SU-DHL-6 (cell line): ENCODE results near the gene RSPRY1.

Source experiments
- H2AFZ ChIP-seq: fragments of 200-600 bp; sonication (generic); 2 replicates; pipeline ENCODE4 v1.6.1; 2014; ENCODE audit warnings: low read depth, mild to moderate bottlenecking, moderate library complexity, mixed read lengths, antibody characterized with exemption, low read length; ENCODE audit not compliant: severe bottlenecking
- H3F3A ChIP-seq: fragments of 200-600 bp; shearing (Covaris generic); 2 replicates; pipeline ENCODE4 v1.6.0; 2016; ENCODE audit warnings: antibody characterized with exemption, mild to moderate bottlenecking; ENCODE audit not compliant: insufficient read depth
- H3K27ac ChIP-seq: fragments of 200-600 bp; sonication (generic); 2 replicates; pipeline ENCODE4 v1.5.1; 2016; ENCODE audit warnings: low read depth, mild to moderate bottlenecking, low read length, moderate library complexity, mixed read lengths
- H3K27me3 ChIP-seq: fragments of 200-600 bp; sonication (generic), shearing (Covaris generic); 2 replicates; pipeline ENCODE4 v1.6.0; 2014; ENCODE audit warnings: mild to moderate bottlenecking, low read length
- H3K36me3 ChIP-seq: fragments of 200-600 bp; sonication (generic); 2 replicates; pipeline ENCODE4 v1.6.1; 2014; ENCODE audit warnings: mild to moderate bottlenecking, low read length, mixed read lengths
- H3K4me2 ChIP-seq: fragments of 300-600, 200-600 bp; shearing (Covaris generic), sonication (generic); 2 replicates; pipeline ENCODE4 v1.6.0; 2014; ENCODE audit warnings: low read length, low read depth, mild to moderate bottlenecking; ENCODE audit not compliant: poor library complexity, severe bottlenecking
- H3K4me3 ChIP-seq: fragments of 200-600 bp; sonication (generic); 2 replicates; pipeline ENCODE4 v1.5.1; 2014; ENCODE audit warnings: antibody characterized with exemption, low read length, mild to moderate bottlenecking, mixed read lengths; ENCODE audit not compliant: insufficient read depth, poor library complexity, severe bottlenecking
- H3K79me2 ChIP-seq: fragments of 200-600 bp; sonication (generic); 2 replicates; pipeline ENCODE4 v1.6.1; 2014; ENCODE audit warnings: mild to moderate bottlenecking, low read length, moderate library complexity; ENCODE audit not compliant: insufficient read depth
- H3K9ac ChIP-seq: fragments of 200-600 bp; sonication (generic); 2 replicates; pipeline ENCODE4 v1.7.0; 2014; ENCODE audit warnings: mild to moderate bottlenecking, low read length
- H3K9me2 ChIP-seq: fragments of 200-600 bp; sonication (generic); replicated peaks from 2 replicates; pipeline ENCODE4 v1.6.1; 2014; ENCODE audit warnings: low read length; ENCODE audit not compliant: insufficient read depth
- H3K9me3 ChIP-seq: fragments of 200-600 bp; sonication (generic); 2 replicates; pipeline ENCODE4 v1.6.1; 2014; ENCODE audit warnings: low read length, mixed read lengths; ENCODE audit not compliant: insufficient read depth
- H4K20me1 ChIP-seq: fragments of 200-600 bp; sonication (generic); 2 replicates; pipeline ENCODE4 v1.6.1; 2014; ENCODE audit warnings: low read depth, mild to moderate bottlenecking, antibody characterized with exemption, low read length, moderate library complexity, mixed read lengths
- EZH2phosphoT487 ChIP-seq: fragments of 200-600 bp; sonication (generic), shearing (Covaris generic); conservative IDR thresholded peaks from 2 replicates; pipeline ENCODE4 v1.6.1; 2018; ENCODE audit warnings: mild to moderate bottlenecking, antibody characterized with exemption, low read length, moderate library complexity, mixed read lengths
- TF ChIP-seq, protein P1 (sequence below): fragments of 200-600 bp; sonication (generic); IDR thresholded peaks from one replicate; pipeline ENCODE4 v1.5.1; 2017; ENCODE audit warnings: antibody characterized with exemption, mild to moderate bottlenecking, low read length, moderate library complexity; ENCODE audit not compliant: insufficient read depth, poor library complexity, severe bottlenecking

RSPRY1 gene

DNA sequence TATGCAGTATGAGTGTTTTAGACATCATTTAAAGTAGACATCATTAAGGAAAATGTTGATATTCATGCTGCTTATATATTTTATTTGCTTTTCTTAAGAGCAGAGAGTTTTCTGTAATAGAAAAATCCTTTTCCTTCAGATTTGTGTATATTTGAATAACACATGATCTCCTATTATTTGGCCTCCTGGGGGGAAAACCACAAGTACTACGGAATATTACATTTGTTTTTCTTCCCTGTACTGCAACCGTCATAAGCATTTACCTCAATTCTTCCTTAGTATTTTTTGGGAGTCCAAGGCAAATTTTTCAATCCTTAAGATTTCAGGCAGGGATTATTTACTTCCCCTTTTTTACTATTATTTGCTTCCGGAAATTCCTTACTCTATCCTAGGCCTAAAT lies 6.0 kb downstream of the RSPRY1 start:
- Histone ChIP-seq H3K27ac (no peak overlapping the region), H3K4me3 (no peak overlapping the region), H3K9me2 (no peaks in the 10 kb centered on the region), H3K27me3 (no peaks in the 10 kb centered on the region), H3K9me3 (no peaks in the 10 kb centered on the region), H3K79me2 (peaks cover 71% of the 10 kb centered on the region), H3K36me3 (no peaks in the 10 kb centered on the region), H3K9ac (no peak overlapping the region), H3K4me2 (no peak overlapping the region), H4K20me1 (peaks cover 5% of the 10 kb centered on the region; the same call in 1 of the 2 replicates), H2AFZ (no peak overlapping the region), H3F3A (no peaks in the 10 kb centered on the region)
- TF ChIP-seq EZH2phosphoT487: no peak

DNA sequence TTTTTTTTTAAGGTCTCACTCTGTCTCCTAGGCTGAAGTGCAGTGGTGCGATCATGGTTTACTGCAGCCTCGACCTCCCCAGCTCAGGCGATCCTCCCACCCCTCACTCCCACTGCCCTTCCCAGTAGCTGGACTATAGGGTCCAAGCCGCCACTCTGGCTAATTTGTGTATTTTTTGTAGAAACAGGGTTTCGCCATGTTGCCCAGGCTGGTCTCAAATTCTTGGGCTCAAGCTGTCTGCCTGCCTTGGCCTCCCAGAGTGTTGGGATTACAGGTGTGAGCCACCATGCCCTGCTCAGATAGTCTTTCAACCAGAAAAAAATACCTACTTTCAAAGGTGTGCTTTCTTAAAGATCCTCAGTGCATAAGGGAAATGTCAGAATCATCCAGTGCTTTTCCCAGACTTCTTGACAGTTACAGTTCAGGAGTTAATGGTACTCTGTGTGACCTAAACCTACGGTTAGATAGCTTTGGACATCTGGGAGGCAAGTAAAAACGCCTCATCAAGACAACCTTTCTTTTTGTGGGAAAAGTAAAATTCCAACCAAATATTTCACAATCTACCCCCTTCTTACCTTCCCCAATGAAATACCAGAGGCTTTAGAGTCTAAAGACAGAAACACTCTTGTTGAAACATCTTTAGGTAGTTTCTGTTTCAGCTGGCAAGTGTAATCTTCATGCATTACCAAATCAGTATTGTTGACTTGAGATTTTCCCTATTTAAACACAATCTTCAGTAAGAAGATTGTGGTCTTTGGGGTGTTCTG lies 6.8 kb downstream of the RSPRY1 start:
- peaks cover 5% of the 10 kb centered on the region; the same call in 1 of the 2 replicates for H4K20me1 ChIP-seq
- H2AFZ ChIP-seq: no peak overlapping the region
- peaks cover 66% of the 10 kb centered on the region for H3K79me2 ChIP-seq
- no peaks in the 10 kb centered on the region for H3F3A ChIP-seq
- H3K36me3 ChIP-seq: no peaks in the 10 kb centered on the region
- H3K27me3 ChIP-seq: no peaks in the 10 kb centered on the region
- H3K9me2 ChIP-seq: no peaks in the 10 kb centered on the region
- TF ChIP-seq, protein P1, sequence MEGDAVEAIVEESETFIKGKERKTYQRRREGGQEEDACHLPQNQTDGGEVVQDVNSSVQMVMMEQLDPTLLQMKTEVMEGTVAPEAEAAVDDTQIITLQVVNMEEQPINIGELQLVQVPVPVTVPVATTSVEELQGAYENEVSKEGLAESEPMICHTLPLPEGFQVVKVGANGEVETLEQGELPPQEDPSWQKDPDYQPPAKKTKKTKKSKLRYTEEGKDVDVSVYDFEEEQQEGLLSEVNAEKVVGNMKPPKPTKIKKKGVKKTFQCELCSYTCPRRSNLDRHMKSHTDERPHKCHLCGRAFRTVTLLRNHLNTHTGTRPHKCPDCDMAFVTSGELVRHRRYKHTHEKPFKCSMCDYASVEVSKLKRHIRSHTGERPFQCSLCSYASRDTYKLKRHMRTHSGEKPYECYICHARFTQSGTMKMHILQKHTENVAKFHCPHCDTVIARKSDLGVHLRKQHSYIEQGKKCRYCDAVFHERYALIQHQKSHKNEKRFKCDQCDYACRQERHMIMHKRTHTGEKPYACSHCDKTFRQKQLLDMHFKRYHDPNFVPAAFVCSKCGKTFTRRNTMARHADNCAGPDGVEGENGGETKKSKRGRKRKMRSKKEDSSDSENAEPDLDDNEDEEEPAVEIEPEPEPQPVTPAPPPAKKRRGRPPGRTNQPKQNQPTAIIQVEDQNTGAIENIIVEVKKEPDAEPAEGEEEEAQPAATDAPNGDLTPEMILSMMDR: no peak
- no peak for TF ChIP-seq EZH2phosphoT487
- H3K4me2 ChIP-seq: no peak overlapping the region
- H3K27ac ChIP-seq: no peak overlapping the region
- no peaks in the 10 kb centered on the region for H3K9me3 ChIP-seq
- no peak overlapping the region for H3K9ac ChIP-seq
- H3K4me3 ChIP-seq: no peak overlapping the region

DNA sequence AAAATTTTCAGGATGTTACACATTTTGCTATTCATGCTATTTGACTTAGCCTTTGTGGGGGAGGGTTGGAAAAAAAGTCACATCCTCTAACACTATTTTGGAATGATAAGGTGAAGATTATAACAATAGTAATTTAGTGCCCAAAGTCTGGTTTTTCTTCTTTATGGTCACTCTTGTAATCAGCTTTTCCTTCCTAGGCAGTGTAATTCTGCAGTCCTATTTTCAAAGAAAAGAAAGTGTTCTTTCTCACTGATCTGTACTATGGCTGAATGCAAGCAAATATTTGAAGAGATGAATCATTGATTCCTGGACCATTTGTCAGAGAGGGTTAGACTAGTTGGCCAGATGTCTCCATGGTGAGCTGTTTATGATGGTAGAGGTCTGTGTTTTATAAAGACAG lies 8.4 kb downstream of the RSPRY1 start:
- Histone ChIP-seq H3K4me2 (no peak overlapping the region), H3K79me2 (peaks cover 55% of the 10 kb centered on the region), H4K20me1 (peaks cover 5% of the 10 kb centered on the region; the same call in 1 of the 2 replicates), H3K9me3 (no peaks in the 10 kb centered on the region), H3F3A (no peaks in the 10 kb centered on the region), H3K9me2 (no peaks in the 10 kb centered on the region), H3K9ac (no peak overlapping the region), H3K4me3 (no peak overlapping the region), H3K36me3 (no peaks in the 10 kb centered on the region), H3K27me3 (no peaks in the 10 kb centered on the region), H2AFZ (no peak overlapping the region), H3K27ac (no peak overlapping the region)
- no peak for TF ChIP-seq EZH2phosphoT487
- TF ChIP-seq, protein P1: no peak

DNA sequence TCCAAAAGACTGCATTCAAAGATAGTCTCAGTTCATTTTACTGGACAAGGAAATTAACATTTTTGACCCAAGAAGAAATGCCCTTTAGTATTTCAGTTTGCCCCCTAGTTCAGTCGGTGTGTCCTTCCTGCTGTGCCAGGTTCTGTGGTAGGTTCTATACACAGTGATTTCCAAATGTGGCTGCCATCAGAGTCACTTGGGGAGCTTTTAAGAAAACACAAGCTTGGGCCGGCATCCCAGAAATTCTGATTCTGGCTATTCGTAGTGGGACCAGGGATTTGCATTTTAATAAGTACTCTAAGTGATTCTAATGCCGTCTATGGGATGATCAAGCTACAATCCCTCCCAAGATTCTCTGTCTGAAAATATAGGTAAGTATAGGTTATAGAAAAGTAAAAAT lies 10.2 kb downstream of the RSPRY1 start:
- H3K9me2 ChIP-seq: no peaks in the 10 kb centered on the region
- no peak overlapping the region for H3K9ac ChIP-seq
- no peaks in the 10 kb centered on the region for H3K9me3 ChIP-seq
- H3K4me2 ChIP-seq: no peak overlapping the region
- no peak overlapping the region for H3K27ac ChIP-seq
- H3K36me3 ChIP-seq: no peaks in the 10 kb centered on the region
- H3F3A ChIP-seq: no peaks in the 10 kb centered on the region
- peaks cover 5% of the 10 kb centered on the region; the same call in 1 of the 2 replicates for H4K20me1 ChIP-seq
- TF ChIP-seq EZH2phosphoT487: no peak
- TF ChIP-seq, protein P1: no peak
- H3K4me3 ChIP-seq: no peak overlapping the region
- H3K79me2 ChIP-seq: peaks cover 38% of the 10 kb centered on the region
- no peaks in the 10 kb centered on the region for H3K27me3 ChIP-seq
- no peak overlapping the region for H2AFZ ChIP-seq
